T-helper 17 cell (primary cell): ENCODE results near the gene REV1. TPM values are rescaled to one million over a fixed set of nuclear protein-coding genes. Genes with fewer than 3 reads are reported as not detected.

Experiments
- ATAC-seq: fragments of 150-1000 bp; cut with Tn5 transposase; 2 replicates; pipeline ENCODE4 v1.10.0; 2021; ENCODE audit warnings: mild to moderate bottlenecking, moderate library complexity
- DNase-seq, 3 donors: peaks; one replicate each; pipeline versions ENCODE4 v3.0.0 to v3.0.0-alpha.2; 2020 to 2021
- H3K9me3 ChIP-seq: one replicate; pipeline ENCODE4 v1.7.0; 2013; ENCODE audit warnings: low read length, mild to moderate bottlenecking; ENCODE audit not compliant: control insufficient read depth, poor library complexity, severe bottlenecking
- H3K27ac Mint-ChIP-seq: one replicate; pipeline ENCODE4 v1.8.0; 2022; ENCODE audit warnings: mild to moderate bottlenecking, moderate library complexity, mixed read lengths
- H3K27me3 Mint-ChIP-seq: one replicate; pipeline ENCODE4 v1.8.0; 2022; ENCODE audit warnings: mixed read lengths
- H3K36me3 Mint-ChIP-seq: one replicate; pipeline ENCODE4 v1.8.0; 2022; ENCODE audit warnings: low read depth, mixed read lengths
- H3K4me1 Mint-ChIP-seq: one replicate; pipeline ENCODE4 v1.8.0; 2022; ENCODE audit warnings: mild to moderate bottlenecking, mixed read lengths
- H3K4me3 Mint-ChIP-seq: one replicate; pipeline ENCODE4 v1.8.0; 2022; ENCODE audit warnings: mild to moderate bottlenecking, moderate library complexity, mixed read lengths
- total RNA-seq, 4 donors: library from RNA in 2 of 4; stranded (reverse) in 2 of 4; gene quantifications; one replicate each; pipeline ENCODE4 v1.2.3 and lab custom pipeline; 2022 to 2026

Gene REV1
- total RNA-seq, 2 donors from 2014 or later = 41.7 to 47.3 TPM

DNA sequence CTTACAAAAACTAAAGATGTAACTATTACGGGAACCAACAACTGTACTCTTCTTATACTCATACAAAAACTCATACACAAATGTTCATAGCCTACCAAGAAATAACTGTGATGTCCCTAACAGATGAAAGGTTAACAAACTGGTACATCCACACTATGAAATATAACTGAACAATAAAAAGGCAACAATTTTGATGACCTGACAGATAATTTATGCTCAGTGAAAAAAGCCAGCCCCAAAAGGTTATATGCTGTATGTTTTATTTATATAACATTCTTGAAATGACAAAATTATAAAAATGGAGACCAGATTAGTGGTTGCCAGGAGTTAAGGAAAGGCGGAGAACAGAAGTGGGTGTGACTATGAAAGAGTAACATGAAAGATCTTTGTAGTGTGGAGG lies 31.3 kb downstream of the REV1 start:
- DNase-seq (no peak), ATAC-seq (no peak)
- Mint-ChIP-seq H3K27me3 (no peaks in the 10 kb centered on the region), H3K36me3 (peaks cover 11% of the 10 kb centered on the region), H3K27ac (no peak overlapping the region), H3K4me1 (peaks cover 14% of the 10 kb centered on the region), H3K4me3 (no peak overlapping the region)
- no peaks in the 10 kb centered on the region for H3K9me3 ChIP-seq

DNA sequence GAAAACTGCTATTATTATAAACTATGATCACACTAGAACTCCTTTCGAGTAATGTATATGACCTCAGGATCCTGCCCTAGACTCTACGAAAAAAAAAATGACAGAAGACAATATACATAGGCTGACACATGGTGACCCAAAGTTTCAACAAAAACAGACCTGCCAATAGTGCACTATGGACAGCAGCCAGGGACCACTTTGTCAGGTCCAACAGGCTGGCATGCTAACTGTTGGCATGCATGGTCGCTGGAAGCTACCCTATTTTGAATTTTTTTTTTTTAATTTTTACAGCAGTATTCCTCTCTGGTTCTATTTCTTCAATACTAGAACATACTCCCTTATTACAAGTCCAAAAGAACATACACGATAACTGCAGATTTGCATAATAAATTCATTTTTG lies 38.1 kb downstream of the REV1 start:
- Mint-ChIP-seq H3K27me3 (no peaks in the 10 kb centered on the region), H3K4me3 (no peak overlapping the region), H3K27ac (no peak overlapping the region), H3K4me1 (peaks cover 10% of the 10 kb centered on the region), H3K36me3 (peaks cover 5% of the 10 kb centered on the region)
- no peaks in the 10 kb centered on the region for H3K9me3 ChIP-seq
- DNase-seq (no peak), ATAC-seq (no peak)

DNA sequence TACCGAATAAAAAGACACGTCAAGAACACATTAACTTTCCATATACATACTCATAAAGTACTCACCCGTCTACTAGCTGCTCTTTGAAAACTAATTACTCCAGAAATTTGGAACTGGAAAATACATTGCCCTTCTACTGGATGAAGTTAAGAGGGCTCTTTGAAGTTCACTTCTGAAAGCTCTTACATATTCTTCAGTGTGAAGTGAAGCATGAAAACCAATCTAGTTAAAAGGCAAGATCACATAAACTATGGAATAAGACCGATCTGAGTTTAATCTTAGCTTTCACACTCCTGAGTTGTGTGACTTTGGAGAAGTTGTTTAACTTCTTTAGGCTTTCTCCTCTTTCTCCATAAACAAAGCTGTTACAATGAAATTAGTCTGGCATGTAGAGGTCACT lies 38.5 kb downstream of the REV1 start:
- Mint-ChIP-seq H3K4me3 (no peak overlapping the region), H3K36me3 (peaks cover 6% of the 10 kb centered on the region), H3K4me1 (peaks cover 12% of the 10 kb centered on the region), H3K27ac (no peak overlapping the region), H3K27me3 (no peaks in the 10 kb centered on the region)
- no peak for DNase-seq
- no peak for ATAC-seq
- no peaks in the 10 kb centered on the region for H3K9me3 ChIP-seq

DNA sequence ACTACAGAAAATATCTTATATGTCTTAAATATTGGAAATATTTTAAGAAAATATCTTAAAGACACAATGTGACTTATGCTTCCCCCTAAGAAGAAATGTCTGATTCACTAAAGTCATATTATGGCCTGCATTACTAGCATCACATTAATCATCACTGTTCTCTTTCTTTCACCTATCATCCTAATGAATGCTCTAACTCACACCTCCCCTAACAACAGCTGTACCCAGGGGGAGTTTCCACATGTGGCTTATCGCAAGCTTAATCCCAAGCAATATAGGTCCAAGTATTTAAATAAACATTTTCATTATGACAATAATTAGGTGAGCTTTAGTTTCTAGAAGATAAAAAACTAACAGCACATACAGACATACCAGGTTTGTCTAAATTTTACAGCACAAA lies 39.6 kb downstream of the REV1 start:
- Mint-ChIP-seq H3K27ac (no peak overlapping the region), H3K36me3 (peaks cover 6% of the 10 kb centered on the region), H3K4me3 (no peak overlapping the region), H3K4me1 (peaks cover 8% of the 10 kb centered on the region), H3K27me3 (no peaks in the 10 kb centered on the region)
- ATAC-seq = no peak
- no peaks in the 10 kb centered on the region for H3K9me3 ChIP-seq
- DNase-seq = no peak

DNA sequence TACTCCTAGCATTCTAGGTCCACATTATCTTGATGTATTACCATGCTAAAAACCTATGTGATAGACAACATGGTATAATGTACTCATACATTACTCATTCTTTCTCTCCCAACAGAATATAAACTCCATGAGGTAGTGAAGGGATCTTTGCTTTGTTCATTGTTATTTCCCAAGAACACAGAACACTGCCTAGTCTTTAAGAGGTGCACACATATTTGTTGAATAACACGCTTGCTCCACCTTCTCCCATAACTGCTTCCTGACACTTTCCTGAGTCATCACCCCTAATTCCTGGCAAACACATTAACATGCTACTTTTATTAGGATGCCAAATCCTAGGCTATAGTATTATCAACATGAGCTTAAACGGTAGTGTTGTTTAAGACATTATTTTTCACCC lies 41.3 kb downstream of the REV1 start:
- Mint-ChIP-seq H3K27me3 (no peaks in the 10 kb centered on the region), H3K4me1 (peaks cover 10% of the 10 kb centered on the region), H3K36me3 (peaks cover 6% of the 10 kb centered on the region), H3K27ac (no peak overlapping the region), H3K4me3 (no peak overlapping the region)
- no peaks in the 10 kb centered on the region for H3K9me3 ChIP-seq
- no peak for DNase-seq
- no peak for ATAC-seq

DNA sequence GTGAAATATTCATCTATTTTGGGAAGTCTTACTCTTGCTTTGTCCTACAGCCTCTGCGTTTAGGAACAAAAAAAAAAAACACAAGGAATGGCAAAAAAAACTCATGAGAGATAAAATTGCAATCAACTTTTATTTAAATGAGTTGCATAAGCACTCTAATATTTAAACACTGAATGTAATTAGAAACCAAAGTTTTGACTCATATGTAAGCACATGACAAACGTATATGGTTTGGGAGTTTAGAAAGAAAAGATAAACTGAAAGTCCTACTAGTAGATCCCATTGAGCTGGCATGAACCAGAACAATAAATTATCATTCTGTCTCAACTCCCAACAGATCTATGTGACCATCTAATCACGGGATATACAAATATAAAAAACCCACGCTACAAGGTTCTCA lies 44.8 kb downstream of the REV1 start:
- Mint-ChIP-seq H3K36me3 (peaks cover 8% of the 10 kb centered on the region), H3K4me1 (peaks cover 12% of the 10 kb centered on the region), H3K4me3 (no peak overlapping the region), H3K27me3 (no peaks in the 10 kb centered on the region), H3K27ac (peak overlapping the region; percentile 85)
- DNase-seq = no peak
- ATAC-seq = no peak
- H3K9me3 ChIP-seq = no peaks in the 10 kb centered on the region

DNA sequence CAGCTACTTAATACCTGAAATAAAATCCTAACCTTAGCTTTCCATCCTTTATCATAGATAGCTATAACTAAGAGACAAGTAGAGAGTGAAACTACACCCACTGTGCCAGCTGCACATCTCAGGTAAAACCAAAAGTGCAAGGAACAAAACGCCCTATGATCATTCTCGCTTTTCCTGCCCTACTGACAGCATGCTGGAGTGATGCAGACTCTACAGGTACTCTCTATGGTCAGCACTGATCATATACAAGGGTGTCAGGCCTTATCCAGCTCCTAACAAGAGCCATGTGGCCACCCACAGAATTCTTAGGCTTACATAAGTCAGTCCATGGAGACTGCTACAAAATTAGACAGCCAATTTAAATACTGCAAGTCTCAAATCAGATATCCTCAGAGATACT lies 45.6 kb downstream of the REV1 start:
- no peak for DNase-seq
- peak overlapping the region; percentile 85 for H3K27ac Mint-ChIP-seq

DNA sequence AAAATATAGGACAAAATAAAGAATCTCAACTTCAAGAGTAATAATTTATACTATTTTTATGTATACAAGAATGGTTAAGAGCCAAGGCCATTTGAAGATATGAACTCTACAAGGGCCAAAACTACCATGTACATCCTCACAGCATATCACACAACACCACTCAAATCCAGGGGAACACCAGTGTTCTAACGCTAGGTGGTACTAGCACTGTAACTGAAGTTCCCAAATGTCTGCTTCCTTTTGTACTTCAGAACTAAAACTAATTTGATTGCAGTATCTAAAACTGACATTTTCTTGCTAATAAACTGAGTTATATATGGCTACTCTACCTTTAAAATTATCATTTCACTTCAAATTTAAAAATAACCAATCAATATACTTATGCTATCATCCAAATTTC lies 47.0 kb downstream of the REV1 start:
- peaks cover 5% of the 10 kb centered on the region for H3K36me3 Mint-ChIP-seq

More for the DNA sequence above, 45.6 kb downstream of the REV1 start:
- no peak for ATAC-seq
- Mint-ChIP-seq H3K4me3 (no peak overlapping the region), H3K27me3 (no peaks in the 10 kb centered on the region), H3K4me1 (peaks cover 12% of the 10 kb centered on the region), H3K36me3 (peaks cover 8% of the 10 kb centered on the region)
- H3K9me3 ChIP-seq = no peaks in the 10 kb centered on the region

DNA sequence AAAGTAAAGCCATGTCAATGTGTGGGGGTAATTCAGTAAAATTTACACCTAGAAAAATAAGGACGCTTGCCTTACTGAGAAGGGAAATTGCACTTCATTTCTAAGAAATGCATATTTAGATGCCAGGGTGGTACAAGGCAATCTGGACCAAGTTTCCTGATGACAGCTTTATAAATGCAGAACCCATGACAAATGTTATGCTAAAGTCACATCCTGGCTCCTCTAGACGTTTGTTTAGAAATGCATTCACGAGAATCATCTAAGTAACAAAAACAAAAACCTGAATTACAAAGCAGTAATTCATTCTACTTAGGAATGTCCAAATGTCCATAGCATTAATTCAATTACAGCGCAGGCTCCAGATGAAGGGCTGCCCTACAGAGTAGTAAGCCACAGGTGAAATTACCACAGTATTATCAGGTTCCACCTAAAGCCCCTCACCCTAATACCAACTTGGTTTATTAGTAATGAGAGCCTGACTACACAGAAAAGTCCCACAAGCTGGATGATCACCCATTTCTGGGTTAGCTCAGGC lies 49.8 kb downstream of the REV1 start:
- H3K9me3 ChIP-seq = no peaks in the 10 kb centered on the region
- Mint-ChIP-seq H3K27me3 (no peaks in the 10 kb centered on the region), H3K4me3 (no peak overlapping the region), H3K36me3 (peaks cover 2% of the 10 kb centered on the region), H3K27ac (no peak overlapping the region), H3K4me1 (peaks cover 8% of the 10 kb centered on the region)
- DNase-seq = no peak
- no peak for ATAC-seq

More for the DNA sequence above, 47.0 kb downstream of the REV1 start:
- H3K9me3 ChIP-seq = no peaks in the 10 kb centered on the region
- DNase-seq = no peak
- Mint-ChIP-seq H3K4me3 (no peak overlapping the region), H3K4me1 (peaks cover 12% of the 10 kb centered on the region), H3K27ac (no peak overlapping the region), H3K27me3 (no peaks in the 10 kb centered on the region)
- no peak for ATAC-seq

DNA sequence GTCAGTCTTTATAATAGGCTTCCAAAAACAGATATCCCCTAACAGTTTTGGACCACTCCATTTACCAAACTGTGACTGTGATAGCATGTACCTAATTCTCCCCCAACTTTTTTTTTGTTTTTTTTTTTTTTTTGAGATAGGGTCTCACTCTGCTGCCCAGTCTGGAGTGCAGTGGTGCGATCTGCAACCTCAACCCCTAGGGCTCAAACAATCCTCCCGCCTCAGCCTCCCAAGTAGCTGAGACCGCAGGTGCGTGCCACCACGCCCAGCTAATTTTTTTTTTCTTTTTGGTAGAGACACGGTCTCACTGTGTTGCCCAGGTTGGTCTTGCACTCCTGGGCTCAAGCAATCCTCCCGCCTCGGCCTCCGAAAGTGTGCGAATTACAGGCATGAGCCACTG lies 52.9 kb downstream of the REV1 start:
- H3K4me3 Mint-ChIP-seq = no peak overlapping the region
- H3K4me1 Mint-ChIP-seq = peaks cover 9% of the 10 kb centered on the region
- ATAC-seq (no peak), DNase-seq (no peak)
- H3K9me3 ChIP-seq = no peaks in the 10 kb centered on the region
- H3K36me3 Mint-ChIP-seq = peaks cover 2% of the 10 kb centered on the region
- H3K27ac Mint-ChIP-seq = no peak overlapping the region
- no peaks in the 10 kb centered on the region for H3K27me3 Mint-ChIP-seq

DNA sequence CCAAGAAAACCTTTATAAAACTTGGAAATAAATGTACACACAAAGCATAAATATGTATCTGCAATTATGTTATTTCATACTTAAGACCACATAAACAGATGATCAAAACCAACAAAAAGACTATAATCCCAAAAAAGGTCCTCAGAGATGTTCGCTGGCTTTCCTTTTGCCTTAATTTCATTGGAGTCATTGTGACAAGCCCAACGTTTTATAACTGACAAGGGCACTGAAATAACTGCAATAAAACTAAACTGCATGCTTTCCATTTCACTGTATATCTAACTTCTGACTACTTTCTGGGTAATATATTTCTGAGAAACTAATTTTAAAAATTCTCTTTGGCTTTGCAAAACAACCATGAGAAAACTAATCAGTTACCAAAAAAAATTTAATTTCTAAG lies 56.5 kb downstream of the REV1 start:
- Mint-ChIP-seq H3K4me1 (peaks cover 16% of the 10 kb centered on the region), H3K4me3 (no peak overlapping the region), H3K27ac (peak overlapping the region; percentile 53), H3K36me3 (peaks cover 5% of the 10 kb centered on the region), H3K27me3 (no peaks in the 10 kb centered on the region)
- H3K9me3 ChIP-seq = no peaks in the 10 kb centered on the region
- DNase-seq (no peak), ATAC-seq (no peak)

DNA sequence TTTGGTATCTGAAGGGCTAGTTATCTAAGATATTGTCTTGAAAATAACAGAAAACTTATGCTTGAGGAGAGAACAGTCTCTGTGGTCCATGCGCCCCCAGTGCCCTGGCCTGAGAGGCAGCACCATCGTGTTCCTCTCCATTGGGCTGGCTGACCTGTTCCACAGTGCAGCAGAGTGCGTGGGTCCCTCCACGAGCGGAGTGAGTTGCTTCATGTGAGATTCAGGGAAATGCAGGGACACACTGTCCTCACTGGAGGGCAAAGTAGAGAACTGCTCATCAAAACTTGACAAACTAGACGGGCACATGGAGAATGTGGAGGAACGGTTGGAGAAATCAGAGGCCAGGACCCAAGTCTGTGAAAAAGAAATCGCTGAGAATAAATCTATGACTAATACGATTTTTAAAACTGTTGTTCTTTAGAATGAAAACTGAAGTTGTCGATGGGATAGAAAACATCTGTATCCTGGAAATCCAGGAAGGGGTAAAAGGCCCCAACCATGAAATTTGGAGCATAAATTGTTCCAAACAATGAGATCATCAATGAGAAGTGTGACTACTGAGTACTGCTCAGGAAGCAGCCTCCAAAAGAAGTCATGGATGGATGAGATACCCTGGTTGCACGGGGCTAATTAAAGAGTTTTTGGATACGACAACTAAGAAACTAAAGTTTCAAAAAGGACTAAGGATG lies 58.1 kb downstream of the REV1 start:
- ATAC-seq (no peak), DNase-seq (no peak)
- H3K4me3 Mint-ChIP-seq = no peak overlapping the region
- H3K36me3 Mint-ChIP-seq = peaks cover 5% of the 10 kb centered on the region
- H3K27ac Mint-ChIP-seq = peak overlapping the region; percentile 53
- H3K9me3 ChIP-seq = no peaks in the 10 kb centered on the region
- H3K4me1 Mint-ChIP-seq = peaks cover 16% of the 10 kb centered on the region
- no peaks in the 10 kb centered on the region for H3K27me3 Mint-ChIP-seq

DNA sequence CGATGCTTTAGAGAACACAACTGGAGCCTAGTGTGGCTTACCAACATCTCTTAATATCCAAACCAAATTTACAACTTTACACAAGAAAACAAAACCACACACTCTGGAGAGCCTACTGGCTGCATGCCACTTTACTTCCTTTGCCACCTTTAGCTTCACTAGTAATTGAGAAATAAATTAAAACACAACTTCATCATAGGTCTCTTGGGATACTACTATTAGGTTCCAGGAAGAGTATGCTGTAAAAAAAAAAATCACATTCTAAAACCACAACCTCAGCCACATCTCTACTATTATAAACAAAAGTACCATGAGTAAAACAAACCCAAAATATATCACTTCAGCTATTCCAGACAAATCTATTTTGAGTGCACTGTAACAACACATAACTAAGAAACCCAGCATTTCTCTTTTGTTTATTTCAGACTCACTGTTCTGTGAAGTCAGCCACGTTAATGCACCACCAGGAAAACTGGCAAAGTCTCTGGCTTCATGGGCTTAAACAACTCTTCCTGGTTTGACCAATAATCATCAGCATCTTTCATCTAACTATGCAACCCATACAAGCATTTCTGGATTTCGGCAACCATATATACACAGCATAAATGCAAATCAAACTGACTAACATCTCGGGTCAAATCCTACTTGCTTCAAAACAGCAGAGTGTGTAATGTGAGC lies 59.1 kb downstream of the REV1 start:
- H3K4me1 Mint-ChIP-seq = peaks cover 16% of the 10 kb centered on the region

DNA sequence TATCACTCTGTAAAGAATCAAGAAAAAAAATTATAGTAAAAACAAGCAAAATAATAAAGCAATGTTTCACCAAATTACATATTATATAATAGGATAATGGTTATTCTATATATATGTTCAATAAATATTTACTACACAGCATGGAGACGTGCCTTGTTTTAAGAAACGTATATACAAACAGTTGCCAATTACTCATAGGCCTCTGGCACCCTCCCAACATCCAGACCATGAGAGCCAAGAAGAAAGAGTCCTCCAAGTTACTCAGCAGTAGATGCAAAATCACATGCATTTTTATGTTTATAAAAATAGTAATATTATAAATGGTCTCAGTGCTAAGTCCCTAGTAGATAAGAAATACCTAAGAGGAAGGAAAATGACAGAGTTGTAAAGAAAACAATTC lies 64.8 kb downstream of the REV1 start:
- ATAC-seq (no peak), DNase-seq (no peak)
- peaks cover 5% of the 10 kb centered on the region for H3K36me3 Mint-ChIP-seq
- no peaks in the 10 kb centered on the region for H3K27me3 Mint-ChIP-seq
- no peak overlapping the region for H3K4me3 Mint-ChIP-seq
- no peaks in the 10 kb centered on the region for H3K9me3 ChIP-seq
- no peak overlapping the region for H3K27ac Mint-ChIP-seq
- peaks cover 5% of the 10 kb centered on the region for H3K4me1 Mint-ChIP-seq

More for the DNA sequence above, 59.1 kb downstream of the REV1 start:
- ATAC-seq = no peak
- Mint-ChIP-seq H3K27ac (peak overlapping the region; percentile 51), H3K36me3 (peaks cover 5% of the 10 kb centered on the region), H3K4me3 (no peak overlapping the region), H3K27me3 (no peaks in the 10 kb centered on the region)
- no peaks in the 10 kb centered on the region for H3K9me3 ChIP-seq
- DNase-seq = no peak
